Ishikawa (cell line): ENCODE measurements around the gene KCNC3.

Source experiments
- CEBPB ChIP-seq: IDR thresholded peaks from 2 replicates; pipeline ENCODE4 v1.6.1; 2012
- CREB1 ChIP-seq: IDR thresholded peaks from 2 replicates; pipeline ENCODE4 v1.6.1; 2012; ENCODE audit warnings: low read depth
- EGR1 ChIP-seq: IDR thresholded peaks from 2 replicates; pipeline ENCODE4 v1.6.1; 2012
- EP300 ChIP-seq: IDR thresholded peaks from 2 replicates; pipeline ENCODE4 v1.6.1; 2012; ENCODE audit warnings: borderline replicate concordance
- FOXM1 ChIP-seq: IDR thresholded peaks from 2 replicates; pipeline ENCODE4 v1.6.1; 2012; ENCODE audit warnings: low read depth, borderline replicate concordance
- NFIC ChIP-seq: IDR thresholded peaks from 2 replicates; pipeline ENCODE4 v1.6.1; 2012
- RAD21 ChIP-seq: IDR thresholded peaks from 2 replicates; pipeline ENCODE4 v1.6.1; 2012; ENCODE audit warnings: low read depth
- TAF1 ChIP-seq: IDR thresholded peaks from 2 replicates; pipeline ENCODE4 v1.6.1; 2012; ENCODE audit warnings: low read depth, mild to moderate bottlenecking
- TCF12 ChIP-seq: IDR thresholded peaks from 2 replicates; pipeline ENCODE4 v1.6.1; 2012; ENCODE audit warnings: low read depth
- TEAD4 ChIP-seq: IDR thresholded peaks from 2 replicates; pipeline ENCODE4 v1.6.1; 2012
- YY1 ChIP-seq: IDR thresholded peaks from 2 replicates; pipeline ENCODE4 v1.6.1; 2012; ENCODE audit warnings: low read depth
- ZBTB7A ChIP-seq: IDR thresholded peaks from 2 replicates; pipeline ENCODE4 v1.6.1; 2012; ENCODE audit warnings: low read depth
- TF ChIP-seq, protein P1 (sequence below): IDR thresholded peaks from 2 replicates; pipeline ENCODE4 v1.6.1; 2012
- TF ChIP-seq, protein P2 (sequence below): IDR thresholded peaks from 2 replicates; pipeline ENCODE4 v1.6.1; 2012
- TF ChIP-seq, protein P3 (sequence below): IDR thresholded peaks from 2 replicates; pipeline ENCODE4 v1.6.1; 2012; ENCODE audit warnings: low read depth, mild to moderate bottlenecking

Gene KCNC3

DNA sequence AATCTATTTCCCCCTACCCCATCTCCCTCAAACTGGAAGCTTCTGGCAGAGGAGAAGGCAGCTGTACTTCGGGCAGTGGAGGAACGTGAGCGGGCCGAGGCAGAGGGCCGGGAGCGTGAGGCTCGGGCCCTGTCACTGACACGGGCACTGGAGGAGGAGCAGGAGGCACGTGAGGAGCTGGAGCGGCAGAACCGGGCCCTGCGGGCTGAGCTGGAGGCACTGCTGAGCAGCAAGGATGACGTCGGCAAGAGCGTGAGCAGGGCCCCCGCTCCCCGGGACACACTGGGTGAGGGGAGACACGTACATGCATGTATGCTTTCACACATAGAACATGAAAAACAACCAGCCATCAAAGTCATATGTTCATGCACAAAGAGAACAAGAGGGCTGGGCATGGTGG lies 42.7 kb downstream of the KCNC3 start:
- TF ChIP-seq YY1 (no peak), ZBTB7A (no peak), CEBPB (no peak), CREB1 (no peak), TCF12 (no peak), TEAD4 (no peak)

DNA sequence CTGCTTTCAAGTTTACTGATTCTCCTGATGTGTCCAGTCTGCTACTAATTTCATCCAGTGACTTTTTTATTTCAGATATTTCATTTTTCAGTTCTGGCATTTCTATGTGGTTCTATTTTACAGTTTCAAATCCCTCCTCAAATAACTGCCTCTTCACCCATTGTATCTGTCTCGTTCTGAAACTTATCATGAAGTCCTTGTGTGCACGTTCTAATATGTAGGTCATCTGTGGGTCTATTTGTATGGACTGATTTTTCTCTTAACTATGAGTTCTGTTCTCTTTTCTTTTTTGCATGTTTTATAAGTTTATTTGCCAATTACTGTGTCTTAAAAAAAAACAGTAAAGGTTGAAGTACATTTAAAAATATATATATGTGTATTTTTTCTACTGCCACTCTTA lies 43.3 kb downstream of the KCNC3 start:
- TF ChIP-seq NFIC = no peak
- TF ChIP-seq RAD21 = no peak
- TF ChIP-seq TAF1 = no peak
- TF ChIP-seq ZBTB7A = no peak
- no peak for TF ChIP-seq CREB1
- TF ChIP-seq TCF12 = no peak
- TF ChIP-seq, protein P1, sequence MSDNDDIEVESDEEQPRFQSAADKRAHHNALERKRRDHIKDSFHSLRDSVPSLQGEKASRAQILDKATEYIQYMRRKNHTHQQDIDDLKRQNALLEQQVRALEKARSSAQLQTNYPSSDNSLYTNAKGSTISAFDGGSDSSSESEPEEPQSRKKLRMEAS = no peak
- no peak for TF ChIP-seq CEBPB
- TF ChIP-seq EP300 = no peak

DNA sequence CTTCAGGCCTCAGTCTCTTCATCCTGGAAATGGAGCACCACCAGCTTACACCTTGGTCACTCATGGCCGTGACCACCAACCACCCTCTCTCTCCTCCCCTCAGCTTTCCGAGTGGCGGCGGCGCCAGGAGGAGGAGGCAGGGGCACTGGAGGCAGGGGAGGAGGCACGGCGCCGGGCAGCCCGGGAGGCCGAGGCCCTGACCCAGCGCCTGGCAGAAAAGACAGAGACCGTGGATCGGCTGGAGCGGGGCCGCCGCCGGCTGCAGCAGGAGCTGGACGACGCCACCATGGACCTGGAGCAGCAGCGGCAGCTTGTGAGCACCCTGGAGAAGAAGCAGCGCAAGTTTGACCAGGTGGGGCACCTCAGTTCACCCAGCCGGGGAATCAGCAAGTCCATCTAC lies 47.7 kb downstream of the KCNC3 start:
- no peak for TF ChIP-seq NFIC
- TF ChIP-seq, protein P2, sequence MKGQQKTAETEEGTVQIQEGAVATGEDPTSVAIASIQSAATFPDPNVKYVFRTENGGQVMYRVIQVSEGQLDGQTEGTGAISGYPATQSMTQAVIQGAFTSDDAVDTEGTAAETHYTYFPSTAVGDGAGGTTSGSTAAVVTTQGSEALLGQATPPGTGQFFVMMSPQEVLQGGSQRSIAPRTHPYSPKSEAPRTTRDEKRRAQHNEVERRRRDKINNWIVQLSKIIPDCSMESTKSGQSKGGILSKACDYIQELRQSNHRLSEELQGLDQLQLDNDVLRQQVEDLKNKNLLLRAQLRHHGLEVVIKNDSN = no peak
- TF ChIP-seq CREB1 = no peak
- no peak for TF ChIP-seq EP300
- no peak for TF ChIP-seq TAF1
- TF ChIP-seq, protein P3, sequence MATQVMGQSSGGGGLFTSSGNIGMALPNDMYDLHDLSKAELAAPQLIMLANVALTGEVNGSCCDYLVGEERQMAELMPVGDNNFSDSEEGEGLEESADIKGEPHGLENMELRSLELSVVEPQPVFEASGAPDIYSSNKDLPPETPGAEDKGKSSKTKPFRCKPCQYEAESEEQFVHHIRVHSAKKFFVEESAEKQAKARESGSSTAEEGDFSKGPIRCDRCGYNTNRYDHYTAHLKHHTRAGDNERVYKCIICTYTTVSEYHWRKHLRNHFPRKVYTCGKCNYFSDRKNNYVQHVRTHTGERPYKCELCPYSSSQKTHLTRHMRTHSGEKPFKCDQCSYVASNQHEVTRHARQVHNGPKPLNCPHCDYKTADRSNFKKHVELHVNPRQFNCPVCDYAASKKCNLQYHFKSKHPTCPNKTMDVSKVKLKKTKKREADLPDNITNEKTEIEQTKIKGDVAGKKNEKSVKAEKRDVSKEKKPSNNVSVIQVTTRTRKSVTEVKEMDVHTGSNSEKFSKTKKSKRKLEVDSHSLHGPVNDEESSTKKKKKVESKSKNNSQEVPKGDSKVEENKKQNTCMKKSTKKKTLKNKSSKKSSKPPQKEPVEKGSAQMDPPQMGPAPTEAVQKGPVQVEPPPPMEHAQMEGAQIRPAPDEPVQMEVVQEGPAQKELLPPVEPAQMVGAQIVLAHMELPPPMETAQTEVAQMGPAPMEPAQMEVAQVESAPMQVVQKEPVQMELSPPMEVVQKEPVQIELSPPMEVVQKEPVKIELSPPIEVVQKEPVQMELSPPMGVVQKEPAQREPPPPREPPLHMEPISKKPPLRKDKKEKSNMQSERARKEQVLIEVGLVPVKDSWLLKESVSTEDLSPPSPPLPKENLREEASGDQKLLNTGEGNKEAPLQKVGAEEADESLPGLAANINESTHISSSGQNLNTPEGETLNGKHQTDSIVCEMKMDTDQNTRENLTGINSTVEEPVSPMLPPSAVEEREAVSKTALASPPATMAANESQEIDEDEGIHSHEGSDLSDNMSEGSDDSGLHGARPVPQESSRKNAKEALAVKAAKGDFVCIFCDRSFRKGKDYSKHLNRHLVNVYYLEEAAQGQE = no peak
- no peak for TF ChIP-seq FOXM1
- TF ChIP-seq ZBTB7A = no peak
- no peak for TF ChIP-seq TCF12
- no peak for TF ChIP-seq TEAD4
- no peak for TF ChIP-seq EGR1
- no peak for TF ChIP-seq CEBPB
- no peak for TF ChIP-seq YY1

- no peak for TF ChIP-seq TAF1
Observed at GRCh38 chr19:50280983-50281382, 48.2 kb downstream of the KCNC3 start.

DNA sequence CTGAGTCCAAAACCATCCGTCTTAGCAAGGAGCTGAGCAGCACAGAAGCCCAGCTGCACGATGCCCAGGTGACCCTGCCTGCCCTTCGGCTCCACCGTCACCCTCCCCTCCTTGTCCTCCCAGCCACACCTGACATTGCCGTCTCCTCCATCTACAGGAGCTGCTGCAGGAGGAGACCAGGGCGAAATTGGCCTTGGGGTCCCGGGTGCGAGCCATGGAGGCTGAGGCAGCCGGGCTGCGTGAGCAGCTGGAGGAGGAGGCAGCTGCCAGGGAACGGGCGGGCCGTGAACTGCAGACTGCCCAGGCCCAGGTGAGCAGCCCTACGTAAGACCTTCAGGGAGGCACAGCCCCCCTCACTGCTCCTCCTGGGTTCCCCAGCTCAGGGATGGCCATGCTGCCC lies 49.1 kb downstream of the KCNC3 start:
- TF ChIP-seq CREB1 (no peak), TCF12 (no peak), EP300 (no peak), CEBPB (no peak)
- TF ChIP-seq, protein P1 = no peak

DNA sequence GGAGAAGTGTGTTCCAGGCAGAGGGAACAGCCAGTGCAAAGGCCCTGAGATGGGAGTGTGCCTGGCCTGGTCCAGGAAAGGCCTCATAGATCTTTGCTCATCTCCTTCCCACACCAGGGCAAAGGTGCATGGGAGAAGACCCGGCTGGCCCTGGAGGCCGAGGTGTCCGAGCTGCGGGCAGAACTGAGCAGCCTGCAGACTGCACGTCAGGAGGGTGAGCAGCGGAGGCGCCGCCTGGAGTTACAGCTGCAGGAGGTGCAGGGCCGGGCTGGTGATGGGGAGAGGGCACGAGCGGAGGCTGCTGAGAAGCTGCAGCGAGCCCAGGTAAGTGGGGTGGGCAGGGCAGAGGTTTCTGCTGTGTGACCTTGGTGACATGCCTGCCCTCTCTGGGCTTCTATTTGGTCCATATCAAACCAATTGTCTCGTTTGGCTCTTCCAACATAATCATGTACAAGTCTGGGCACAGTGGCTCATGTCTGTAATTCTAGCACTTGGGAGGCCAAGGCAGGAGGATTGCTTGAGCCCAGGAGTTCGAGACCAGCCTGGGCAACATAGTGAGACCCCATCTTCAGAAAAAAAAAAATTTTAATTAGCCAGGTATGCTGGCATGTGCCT lies 51.1 kb downstream of the KCNC3 start:
- TF ChIP-seq ZBTB7A (no peak), EGR1 (no peak), YY1 (no peak)
- TF ChIP-seq, protein P2 = no peak
- TF ChIP-seq, protein P3 = no peak

DNA sequence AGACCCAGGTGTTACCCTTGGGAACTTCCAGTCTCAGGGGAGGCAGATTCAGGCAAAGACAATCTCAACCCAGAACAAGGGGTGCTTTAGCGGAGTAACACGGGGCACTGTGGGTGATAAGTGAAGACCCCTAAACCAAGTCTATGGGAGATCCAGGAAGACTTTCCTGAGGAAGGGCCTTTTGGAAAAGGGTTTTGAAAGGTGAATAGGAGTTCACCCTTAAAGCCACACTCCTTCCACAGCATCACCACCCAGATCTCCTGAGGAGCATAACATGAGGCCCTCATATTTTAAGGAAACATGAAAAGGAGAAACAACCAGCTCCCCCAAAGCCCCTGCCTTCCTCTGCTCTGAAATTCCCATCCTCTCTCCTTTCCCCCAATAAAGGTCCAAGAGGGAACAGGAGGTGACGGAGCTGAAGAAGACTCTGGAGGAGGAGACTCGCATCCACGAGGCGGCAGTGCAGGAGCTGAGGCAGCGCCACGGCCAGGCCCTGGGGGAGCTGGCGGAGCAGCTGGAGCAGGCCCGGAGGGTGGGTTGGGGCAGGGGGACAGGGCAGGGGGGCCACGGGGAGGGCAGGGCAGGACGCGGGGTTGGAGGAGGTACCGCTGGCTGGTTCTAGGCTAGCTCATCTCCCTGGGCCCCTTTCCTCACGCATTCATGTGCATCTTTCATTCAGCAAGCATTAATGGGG lies 52.7 kb downstream of the KCNC3 start:
- TF ChIP-seq FOXM1 = no peak
- TF ChIP-seq EGR1 = no peak
- no peak for TF ChIP-seq CEBPB
- TF ChIP-seq TEAD4 = no peak
- no peak for TF ChIP-seq ZBTB7A
